ENCODE results near the gene ELK3. TPM values are rescaled to one million over a fixed set of nuclear protein-coding genes. Genes with fewer than 3 reads are reported as not detected.

Gene ELK3
- polyA plus RNA-seq, 3 donors = 12.1 to 14.9 (median 14.6) TPM

DNA sequence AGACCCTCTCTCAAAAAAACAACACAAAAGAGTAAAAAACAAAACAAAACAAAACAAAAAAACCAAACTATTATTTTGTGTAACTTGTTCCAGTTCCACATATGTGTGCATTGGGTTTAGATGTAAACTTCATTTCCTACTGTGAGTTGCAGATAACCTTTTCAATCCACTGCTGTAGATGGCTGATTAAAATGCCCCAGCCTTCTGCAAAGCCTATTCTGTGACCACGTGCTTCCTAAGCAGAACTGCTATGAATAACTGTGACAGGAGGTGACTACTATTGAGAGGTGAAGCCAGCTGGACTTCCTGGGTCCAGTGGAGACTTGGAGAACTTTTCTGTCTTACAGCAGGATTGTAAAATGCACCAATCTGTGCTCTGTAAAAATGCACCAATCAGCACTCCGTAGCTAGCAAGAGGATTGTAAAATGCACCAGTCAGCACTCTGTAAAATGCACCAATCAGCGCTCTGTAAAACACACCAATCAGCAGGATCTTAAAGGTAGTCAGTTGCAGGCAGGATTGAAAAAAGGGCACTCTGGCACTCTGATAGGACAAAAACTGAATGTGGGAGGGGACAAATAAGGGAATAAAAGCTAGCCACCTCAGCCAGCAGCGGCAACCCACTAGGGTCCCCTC, 10.3 kb upstream of the ELK3 start:
- intact Hi-C loops (cut with micrococcal nuclease) = no loop called here
- H3K27ac Mint-ChIP-seq = peak overlapping the region in 1 of 7 donors; percentile 18
- H3K4me3 Mint-ChIP-seq = no peak overlapping the region

DNA sequence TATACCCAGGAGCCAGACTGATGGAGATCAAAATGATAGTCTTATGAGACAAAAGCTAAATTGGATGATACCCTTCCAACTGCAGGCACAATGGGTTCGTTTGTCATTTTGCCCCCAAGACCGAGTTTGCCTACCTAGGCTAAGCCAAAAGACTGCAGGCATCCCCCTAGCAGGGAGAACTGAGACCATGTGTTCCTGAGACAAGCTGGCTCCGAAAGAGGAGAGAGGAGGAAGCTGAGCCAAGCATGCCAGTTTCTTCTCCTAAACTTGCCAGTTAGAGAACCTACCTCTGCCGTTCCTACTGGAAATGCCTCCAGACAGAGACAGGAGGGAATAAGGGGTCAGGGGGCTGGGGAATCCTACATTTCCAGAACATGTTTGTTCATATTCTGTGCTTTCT, 8.3 kb upstream of the ELK3 start:
- Histone ChIP-seq H4K20me1 (ENCODE audit: insufficient read depth, low read length) (no peaks in the 10 kb centered on the region), H3K4me3 (replicated peaks in 1 of 3; ENCODE audit: low read depth in 2 of 3, low read length in 3 of 3) (no peak overlapping the region), H3K4me2 (replicated peaks; ENCODE audit: extremely low read depth, low read length, poor library complexity, severe bottlenecking) (no peak overlapping the region), H3K27me3 (ENCODE audit: control insufficient read depth in 2 of 2, insufficient read depth in 2 of 2, low read length in 2 of 2) (no peaks in the 10 kb centered on the region), H3K9ac (ENCODE audit: insufficient read depth, low read length, poor library complexity, severe bottlenecking) (no peak overlapping the region), H3K9me3 (replicated peaks in 1 of 2; ENCODE audit: control insufficient read depth in 1 of 2, insufficient read depth in 1 of 2, low read length in 2 of 2) (peaks cover 0 to 3% of the 10 kb centered on the region in 2 donors), H3K4me1 (ENCODE audit: control insufficient read depth in 1 of 2, insufficient read depth in 2 of 2, low read length in 2 of 2) (peaks cover 30% of the 10 kb centered on the region in 2 donors), H3K79me2 (ENCODE audit: insufficient read depth, low read length) (no peaks in the 10 kb centered on the region), H3K27ac (ENCODE audit: low read depth in 1 of 2, low read length in 2 of 2) (no peak overlapping the region), H3K36me3 (replicated peaks in 1 of 2; ENCODE audit: control insufficient read depth in 1 of 2, insufficient read depth in 2 of 2, low read length in 2 of 2) (no peaks in the 10 kb centered on the region), H2AFZ (ENCODE audit: insufficient read depth, low read depth, low read length, poor library complexity, severe bottlenecking) (no peak overlapping the region)
- 100% methylated on average over 2 of the region's 4 CpGs for WGBS (ENCODE audit: insufficient coverage)
- intact Hi-C loops (cut with micrococcal nuclease) = no loop called here
- peaks cover 0 to 2% of the 10 kb centered on the region in 2 donors for H3K36me3 Mint-ChIP-seq
- H3K27me3 Mint-ChIP-seq (ENCODE audit: low read depth in 3 of 3) = peaks cover 0 to 5% (median 4%) of the 10 kb centered on the region in 3 donors
- H3K9me3 Mint-ChIP-seq = peaks cover 0 to 7% (median 4%) of the 10 kb centered on the region in 7 donors
- H3K27ac Mint-ChIP-seq = peak overlapping the region in 1 of 7 donors; percentile 5
- no peak for DNase-seq
- no peak overlapping the region for H3K4me3 Mint-ChIP-seq
- TF ChIP-seq, protein P1, sequence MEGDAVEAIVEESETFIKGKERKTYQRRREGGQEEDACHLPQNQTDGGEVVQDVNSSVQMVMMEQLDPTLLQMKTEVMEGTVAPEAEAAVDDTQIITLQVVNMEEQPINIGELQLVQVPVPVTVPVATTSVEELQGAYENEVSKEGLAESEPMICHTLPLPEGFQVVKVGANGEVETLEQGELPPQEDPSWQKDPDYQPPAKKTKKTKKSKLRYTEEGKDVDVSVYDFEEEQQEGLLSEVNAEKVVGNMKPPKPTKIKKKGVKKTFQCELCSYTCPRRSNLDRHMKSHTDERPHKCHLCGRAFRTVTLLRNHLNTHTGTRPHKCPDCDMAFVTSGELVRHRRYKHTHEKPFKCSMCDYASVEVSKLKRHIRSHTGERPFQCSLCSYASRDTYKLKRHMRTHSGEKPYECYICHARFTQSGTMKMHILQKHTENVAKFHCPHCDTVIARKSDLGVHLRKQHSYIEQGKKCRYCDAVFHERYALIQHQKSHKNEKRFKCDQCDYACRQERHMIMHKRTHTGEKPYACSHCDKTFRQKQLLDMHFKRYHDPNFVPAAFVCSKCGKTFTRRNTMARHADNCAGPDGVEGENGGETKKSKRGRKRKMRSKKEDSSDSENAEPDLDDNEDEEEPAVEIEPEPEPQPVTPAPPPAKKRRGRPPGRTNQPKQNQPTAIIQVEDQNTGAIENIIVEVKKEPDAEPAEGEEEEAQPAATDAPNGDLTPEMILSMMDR (IDR thresholded peaks at IDR 0.05) = no peak
- peaks cover 35% of the 10 kb centered on the region for H3K4me1 Mint-ChIP-seq

More for the DNA sequence above, 10.3 kb upstream of the ELK3 start:
- TF ChIP-seq, protein P1 (IDR thresholded peaks at IDR 0.05) = no peak
- peak in 2 of 3 donors; percentile 9 to 21 for DNase-seq
- WGBS (ENCODE audit: insufficient coverage) = 50% methylated on average over 2 of the region's 4 CpGs
- peaks cover 35% of the 10 kb centered on the region for H3K4me1 Mint-ChIP-seq
- no peak overlapping the region for H2AFZ ChIP-seq (ENCODE audit: insufficient read depth, low read depth, low read length, poor library complexity, severe bottlenecking)
- peaks cover 0 to 4% of the 10 kb centered on the region in 2 donors for H3K36me3 Mint-ChIP-seq
- peaks cover 0 to 6% (median 0%) of the 10 kb centered on the region in 3 donors for H3K27me3 Mint-ChIP-seq (ENCODE audit: low read depth in 3 of 3)
- no peak overlapping the region for H3K9ac ChIP-seq (ENCODE audit: insufficient read depth, low read length, poor library complexity, severe bottlenecking)
- no peaks in the 10 kb centered on the region for H3K36me3 ChIP-seq (replicated peaks in 1 of 2; ENCODE audit: control insufficient read depth in 1 of 2, insufficient read depth in 2 of 2, low read length in 2 of 2)
- H3K9me3 ChIP-seq (replicated peaks in 1 of 2; ENCODE audit: control insufficient read depth in 1 of 2, insufficient read depth in 1 of 2, low read length in 2 of 2) = peaks cover 0 to 3% of the 10 kb centered on the region in 2 donors
- H3K27me3 ChIP-seq (ENCODE audit: control insufficient read depth in 2 of 2, insufficient read depth in 2 of 2, low read length in 2 of 2) = no peaks in the 10 kb centered on the region
- no peaks in the 10 kb centered on the region for H4K20me1 ChIP-seq (ENCODE audit: insufficient read depth, low read length)
- peaks cover 30% of the 10 kb centered on the region in 2 donors for H3K4me1 ChIP-seq (ENCODE audit: control insufficient read depth in 1 of 2, insufficient read depth in 2 of 2, low read length in 2 of 2)
- no peak overlapping the region for H3K4me3 ChIP-seq (replicated peaks in 1 of 3; ENCODE audit: low read depth in 2 of 3, low read length in 3 of 3)
- H3K9me3 Mint-ChIP-seq = peaks cover 0 to 8% (median 5%) of the 10 kb centered on the region in 7 donors
- H3K4me2 ChIP-seq (replicated peaks; ENCODE audit: extremely low read depth, low read length, poor library complexity, severe bottlenecking) = no peak overlapping the region
- H3K27ac ChIP-seq (ENCODE audit: low read depth in 1 of 2, low read length in 2 of 2) = no peak overlapping the region
- no peaks in the 10 kb centered on the region for H3K79me2 ChIP-seq (ENCODE audit: insufficient read depth, low read length)

Data from CD14-positive monocyte (primary cell).